ENCODE data around the gene PLEKHF1.
"Not testable (repeated sequence)": the region's sequence is repeated elsewhere in the genome, so short reads cannot be mapped to it uniquely, and the experiment has no call there.

The PLEKHF1 gene

GRCh38 chr19:29704562-29705558 lies 39.6 kb downstream of the PLEKHF1 start:
- DNase-seq, result no peak

- DNase-seq, result no peak
Measured at GRCh38 chr19:29705706-29706105, 40.4 kb downstream of the PLEKHF1 start.

GRCh38 chr19:29706635-29707034 lies 41.4 kb downstream of the PLEKHF1 start:
- DNase-seq, result no peak

GRCh38 chr19:29708554-29709439 lies 43.5 kb downstream of the PLEKHF1 start:
- DNase-seq, result no peak

GRCh38 chr19:29709440-29709798 lies 44.2 kb downstream of the PLEKHF1 start:
- DNase-seq, result not testable (repeated sequence)

GRCh38 chr19:29711584-29712132 lies 46.4 kb downstream of the PLEKHF1 start:
- no peak for DNase-seq

GRCh38 chr19:29712744-29713516 lies 47.7 kb downstream of the PLEKHF1 start:
- DNase-seq, result no peak

- no peak for DNase-seq
Measured at GRCh38 chr19:29714371-29714952, 49.2 kb downstream of the PLEKHF1 start.

- DNase-seq, result peak; percentile 67
Measured at GRCh38 chr19:29714953-29715700, 49.9 kb downstream of the PLEKHF1 start, which contains the start of gene C19orf12. Gene C19orf12 (minus strand): TSS chr19:29715261. CDS start chr19:29708413, 6,848 bp downstream.

GRCh38 chr19:29715701-29716581 lies 50.7 kb downstream of the PLEKHF1 start:
- DNase-seq, result no peak

GRCh38 chr19:29717051-29717450 lies 51.8 kb downstream of the PLEKHF1 start:
- DNase-seq, result no peak

- no peak for DNase-seq
Measured at GRCh38 chr19:29724102-29724641, 58.9 kb downstream of the PLEKHF1 start.

- DNase-seq, result no peak
Measured at GRCh38 chr19:29724746-29725145, 59.5 kb downstream of the PLEKHF1 start.
